ENCODE data around the gene FAM83D. TPM values are rescaled to one million over a fixed set of nuclear protein-coding genes. Genes with fewer than 3 reads are reported as not detected.

The FAM83D gene
- total and polyA plus RNA-seq, 2 donors (not counting 1 experiment from before 2014, with no cell fraction given) = 0.82 to 1.7 TPM

GRCh38 chr20:38979434-38979833 is 53.2 kb downstream of the FAM83D start:
- no peak overlapping the region for H3K27ac Mint-ChIP-seq
- WGBS (ENCODE audit: insufficient coverage) = no CpG with 5 or more reads among the region's 2 CpGs
- Histone ChIP-seq H3K4me1 (ENCODE audit: control insufficient read depth in 2 of 2, insufficient read depth in 2 of 2, low read length in 2 of 2) (no peaks in the 10 kb centered on the region), H3K27ac (ENCODE audit: low read length in 2 of 2) (no peak overlapping the region), H2AFZ (ENCODE audit: insufficient read depth, low read depth, low read length, poor library complexity, severe bottlenecking) (no peak overlapping the region), H3K4me2 (replicated peaks; ENCODE audit: low read depth, low read length, poor library complexity, severe bottlenecking) (no peak overlapping the region), H3K9me3 (ENCODE audit: control extremely low read depth in 1 of 3, control insufficient read depth in 2 of 3, insufficient read depth in 1 of 3, low read length in 2 of 3) (no peaks in the 10 kb centered on the region), H3K27me3 (replicated peaks in 1 of 4; ENCODE audit: control extremely low read depth in 1 of 4, control insufficient read depth in 3 of 4, insufficient read depth in 4 of 4, low read length in 3 of 4) (no peaks in the 10 kb centered on the region), H3K9ac (ENCODE audit: low read length) (no peak overlapping the region), H3K36me3 (replicated peaks in 1 of 2; ENCODE audit: control extremely low read depth in 1 of 2, control insufficient read depth in 1 of 2, extremely low read depth in 1 of 2, insufficient read depth in 2 of 2, low read length in 1 of 2) (peaks cover 6 to 10% of the 10 kb centered on the region in 2 experiments), H3K79me2 (ENCODE audit: control insufficient read depth, insufficient read depth, low read length) (peaks cover 6% of the 10 kb centered on the region), H4K20me1 (ENCODE audit: control insufficient read depth, insufficient read depth, low read length, poor library complexity, severe bottlenecking) (no peaks in the 10 kb centered on the region), H3K4me3 (ENCODE audit: control extremely low read depth in 1 of 5, extremely low read depth in 1 of 5, insufficient read depth in 1 of 5, low read depth in 2 of 5, low read length in 4 of 5) (no peak overlapping the region)
- DNase-seq (no peak), ATAC-seq (ENCODE audit: low read depth) (no peak)
- H3K4me3 Mint-ChIP-seq = no peak overlapping the region
- H3K9me3 Mint-ChIP-seq (ENCODE audit: insufficient read depth) = no peaks in the 10 kb centered on the region
- no peak for TF ChIP-seq EZH2 (IDR thresholded peaks at IDR 0.05; ENCODE audit: borderline replicate concordance, insufficient read depth, low read depth, low read length, poor library complexity, severe bottlenecking)
- TF ChIP-seq, protein P1, sequence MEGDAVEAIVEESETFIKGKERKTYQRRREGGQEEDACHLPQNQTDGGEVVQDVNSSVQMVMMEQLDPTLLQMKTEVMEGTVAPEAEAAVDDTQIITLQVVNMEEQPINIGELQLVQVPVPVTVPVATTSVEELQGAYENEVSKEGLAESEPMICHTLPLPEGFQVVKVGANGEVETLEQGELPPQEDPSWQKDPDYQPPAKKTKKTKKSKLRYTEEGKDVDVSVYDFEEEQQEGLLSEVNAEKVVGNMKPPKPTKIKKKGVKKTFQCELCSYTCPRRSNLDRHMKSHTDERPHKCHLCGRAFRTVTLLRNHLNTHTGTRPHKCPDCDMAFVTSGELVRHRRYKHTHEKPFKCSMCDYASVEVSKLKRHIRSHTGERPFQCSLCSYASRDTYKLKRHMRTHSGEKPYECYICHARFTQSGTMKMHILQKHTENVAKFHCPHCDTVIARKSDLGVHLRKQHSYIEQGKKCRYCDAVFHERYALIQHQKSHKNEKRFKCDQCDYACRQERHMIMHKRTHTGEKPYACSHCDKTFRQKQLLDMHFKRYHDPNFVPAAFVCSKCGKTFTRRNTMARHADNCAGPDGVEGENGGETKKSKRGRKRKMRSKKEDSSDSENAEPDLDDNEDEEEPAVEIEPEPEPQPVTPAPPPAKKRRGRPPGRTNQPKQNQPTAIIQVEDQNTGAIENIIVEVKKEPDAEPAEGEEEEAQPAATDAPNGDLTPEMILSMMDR (IDR thresholded peaks at IDR 0.05) = no peak
- intact Hi-C loops (cut with micrococcal nuclease) = no loop called here
- no peaks in the 10 kb centered on the region for H3K27me3 Mint-ChIP-seq
- CTCF ChIA-PET = interaction anchor here (0.6 to 1.9 kb wide), 3 partner anchors 9 to 101 kb away, joined by 3 to 5 read pairs (median 3); partner anchors contain the start of gene DHX35
- POLR2A ChIA-PET = no interaction called here
- H3K4me1 Mint-ChIP-seq = no peaks in the 10 kb centered on the region

DNA sequence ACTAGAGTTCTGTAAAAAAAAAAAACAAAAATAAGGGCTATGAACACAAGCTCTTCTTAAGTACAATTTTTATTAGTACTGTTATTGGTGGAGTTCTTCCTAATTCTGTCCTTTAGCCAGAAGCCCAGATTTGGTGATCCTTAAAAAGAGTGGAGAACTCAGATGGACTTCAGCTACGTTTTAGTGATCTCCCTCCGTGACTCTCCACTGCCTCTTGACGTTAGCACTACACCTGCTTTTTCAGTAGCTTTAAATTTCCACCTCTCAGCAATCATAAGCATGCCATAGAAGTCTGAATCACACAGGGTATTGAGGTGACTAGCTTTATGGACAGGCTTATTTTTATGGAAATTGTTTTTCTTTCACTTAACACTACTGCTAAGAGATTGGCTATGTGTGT is 53.6 kb downstream of the FAM83D start:
- Histone ChIP-seq H3K9ac (ENCODE audit: low read length) (no peak overlapping the region), H3K27me3 (replicated peaks in 1 of 4; ENCODE audit: control extremely low read depth in 1 of 4, control insufficient read depth in 3 of 4, insufficient read depth in 4 of 4, low read length in 3 of 4) (no peaks in the 10 kb centered on the region), H3K4me1 (ENCODE audit: control insufficient read depth in 2 of 2, insufficient read depth in 2 of 2, low read length in 2 of 2) (no peaks in the 10 kb centered on the region), H3K4me3 (ENCODE audit: control extremely low read depth in 1 of 5, extremely low read depth in 1 of 5, insufficient read depth in 1 of 5, low read depth in 2 of 5, low read length in 4 of 5) (no peak overlapping the region), H3K4me2 (replicated peaks; ENCODE audit: low read depth, low read length, poor library complexity, severe bottlenecking) (no peak overlapping the region), H4K20me1 (ENCODE audit: control insufficient read depth, insufficient read depth, low read length, poor library complexity, severe bottlenecking) (no peaks in the 10 kb centered on the region), H3K79me2 (ENCODE audit: control insufficient read depth, insufficient read depth, low read length) (peaks cover 6% of the 10 kb centered on the region), H3K27ac (ENCODE audit: low read length in 2 of 2) (no peak overlapping the region), H3K9me3 (ENCODE audit: control extremely low read depth in 1 of 3, control insufficient read depth in 2 of 3, insufficient read depth in 1 of 3, low read length in 2 of 3) (no peaks in the 10 kb centered on the region), H2AFZ (ENCODE audit: insufficient read depth, low read depth, low read length, poor library complexity, severe bottlenecking) (no peak overlapping the region), H3K36me3 (replicated peaks in 1 of 2; ENCODE audit: control extremely low read depth in 1 of 2, control insufficient read depth in 1 of 2, extremely low read depth in 1 of 2, insufficient read depth in 2 of 2, low read length in 1 of 2) (peaks cover 6 to 8% of the 10 kb centered on the region in 2 experiments)
- POLR2A ChIA-PET = no interaction called here
- TF ChIP-seq, protein P1 (IDR thresholded peaks at IDR 0.05) = no peak
- TF ChIP-seq EZH2 (IDR thresholded peaks at IDR 0.05; ENCODE audit: borderline replicate concordance, insufficient read depth, low read depth, low read length, poor library complexity, severe bottlenecking) = no peak
- H3K4me1 Mint-ChIP-seq = no peaks in the 10 kb centered on the region
- H3K27ac Mint-ChIP-seq = no peak overlapping the region
- WGBS (ENCODE audit: insufficient coverage) = no CpG with 5 or more reads among the region's 3 CpGs
- DNase-seq (no peak), ATAC-seq (ENCODE audit: low read depth) (no peak)
- CTCF ChIA-PET = interaction anchor here (0.6 to 1.9 kb wide), 3 partner anchors 9 to 101 kb away, joined by 3 to 5 read pairs (median 3); partner anchors contain the start of gene DHX35
- no peaks in the 10 kb centered on the region for H3K27me3 Mint-ChIP-seq
- no peak overlapping the region for H3K4me3 Mint-ChIP-seq
- no peaks in the 10 kb centered on the region for H3K9me3 Mint-ChIP-seq (ENCODE audit: insufficient read depth)
- intact Hi-C loops (cut with micrococcal nuclease) = no loop called here
